ENCODE results near the gene ENO3. TPM values are rescaled to one million over a fixed set of nuclear protein-coding genes. Genes with fewer than 3 reads are reported as not detected.

ENO3 gene
- total RNA-seq, 6 experiments from 2014 or later, result 1.9 to 4.6 (median 3.2) TPM

DNA sequence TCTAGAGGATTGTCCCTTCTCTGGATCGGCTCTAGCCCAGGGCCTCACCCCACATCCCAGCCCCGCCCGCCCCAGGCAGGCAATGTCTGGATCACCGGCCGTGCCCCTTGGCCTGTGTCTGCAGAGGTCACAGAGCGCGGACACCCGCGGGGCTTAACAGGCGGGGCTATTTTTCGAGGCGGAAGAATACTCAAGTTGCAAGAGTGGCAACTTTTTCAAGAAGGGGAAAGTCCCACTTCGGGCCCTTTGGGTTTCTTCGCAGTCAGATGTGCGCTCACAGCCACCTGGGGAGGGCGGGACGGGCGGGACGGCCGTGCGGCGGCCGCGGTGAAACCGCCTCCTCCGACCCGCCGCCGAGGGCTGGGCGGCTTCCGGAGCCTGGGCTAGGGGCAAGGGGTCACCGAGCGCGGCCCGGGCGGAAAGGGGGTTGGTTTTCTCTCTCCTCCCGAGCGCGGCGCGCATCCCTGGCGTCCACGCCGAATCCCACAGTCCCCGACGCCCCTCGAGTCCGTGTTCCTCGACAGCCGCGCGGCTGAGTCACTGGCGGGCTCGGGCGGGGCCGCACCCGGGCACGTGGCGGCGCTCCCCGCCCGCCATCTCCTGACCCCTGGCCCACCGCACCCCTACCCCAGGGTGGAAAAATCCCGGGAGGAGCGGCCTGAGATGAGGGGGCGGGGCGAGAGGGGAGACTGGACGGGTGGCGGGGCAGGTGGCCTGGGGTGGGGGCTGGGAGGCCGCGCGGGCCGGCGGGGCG is 1.4 kb upstream of the ENO3 start:
- H3K27me3 Mint-ChIP-seq (ENCODE audit: insufficient read depth), result peaks cover 11% of the 10 kb centered on the region
- H3K27ac Mint-ChIP-seq, result peak overlapping the region; percentile 84
- peaks cover 32% of the 10 kb centered on the region for H3K36me3 Mint-ChIP-seq (ENCODE audit: low read depth)
- H3K9me3 Mint-ChIP-seq, result no peaks in the 10 kb centered on the region
- peak; percentile 54 for DNase-seq
- peak overlapping the region; percentile 81 for H3K4me3 Mint-ChIP-seq
- TF ChIP-seq, protein P1, sequence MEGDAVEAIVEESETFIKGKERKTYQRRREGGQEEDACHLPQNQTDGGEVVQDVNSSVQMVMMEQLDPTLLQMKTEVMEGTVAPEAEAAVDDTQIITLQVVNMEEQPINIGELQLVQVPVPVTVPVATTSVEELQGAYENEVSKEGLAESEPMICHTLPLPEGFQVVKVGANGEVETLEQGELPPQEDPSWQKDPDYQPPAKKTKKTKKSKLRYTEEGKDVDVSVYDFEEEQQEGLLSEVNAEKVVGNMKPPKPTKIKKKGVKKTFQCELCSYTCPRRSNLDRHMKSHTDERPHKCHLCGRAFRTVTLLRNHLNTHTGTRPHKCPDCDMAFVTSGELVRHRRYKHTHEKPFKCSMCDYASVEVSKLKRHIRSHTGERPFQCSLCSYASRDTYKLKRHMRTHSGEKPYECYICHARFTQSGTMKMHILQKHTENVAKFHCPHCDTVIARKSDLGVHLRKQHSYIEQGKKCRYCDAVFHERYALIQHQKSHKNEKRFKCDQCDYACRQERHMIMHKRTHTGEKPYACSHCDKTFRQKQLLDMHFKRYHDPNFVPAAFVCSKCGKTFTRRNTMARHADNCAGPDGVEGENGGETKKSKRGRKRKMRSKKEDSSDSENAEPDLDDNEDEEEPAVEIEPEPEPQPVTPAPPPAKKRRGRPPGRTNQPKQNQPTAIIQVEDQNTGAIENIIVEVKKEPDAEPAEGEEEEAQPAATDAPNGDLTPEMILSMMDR (IDR thresholded peaks at IDR 0.05), result no peak
- H3K4me1 Mint-ChIP-seq (ENCODE audit: low read depth), result peaks cover 63% of the 10 kb centered on the region

DNA sequence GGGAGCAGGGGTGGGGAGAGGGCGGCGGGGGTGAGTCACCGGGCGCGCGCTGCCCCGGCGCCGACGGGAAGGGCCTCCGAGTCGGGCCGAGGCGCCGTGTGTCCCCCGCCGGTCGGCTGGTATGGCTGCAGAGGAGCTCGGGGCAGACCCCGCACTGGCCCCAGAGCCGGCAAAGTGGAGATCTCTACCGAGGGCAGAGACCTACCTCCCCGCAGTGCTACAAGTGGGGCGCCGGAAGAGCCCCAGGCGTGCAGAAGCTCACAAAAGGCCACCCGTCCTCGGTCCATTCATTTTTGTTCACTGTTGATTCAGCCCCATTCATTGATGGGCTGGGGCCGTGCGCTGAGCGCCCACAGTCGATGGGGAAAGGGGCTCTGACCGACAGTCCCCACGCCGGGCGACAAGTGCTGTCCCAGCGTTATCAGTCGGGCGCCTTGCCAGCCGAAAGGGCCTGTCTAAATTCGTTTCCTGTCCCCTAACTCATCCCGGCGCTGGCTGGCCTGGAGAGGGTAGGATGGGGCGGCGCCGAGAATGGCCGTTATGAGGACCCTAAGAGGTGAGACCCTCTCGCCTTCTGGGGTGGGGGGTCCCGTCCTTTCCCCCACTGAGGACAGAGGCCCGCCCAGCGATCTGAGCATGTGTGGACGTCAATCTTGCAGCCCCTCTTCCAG is 709 bp upstream of the ENO3 start:
- H3K27ac Mint-ChIP-seq, result peak overlapping the region; percentile 90
- no peak for DNase-seq
- TF ChIP-seq, protein P1 (IDR thresholded peaks at IDR 0.05), result no peak
- peaks cover 12% of the 10 kb centered on the region for H3K27me3 Mint-ChIP-seq (ENCODE audit: insufficient read depth)
- no peaks in the 10 kb centered on the region for H3K9me3 Mint-ChIP-seq
- H3K4me1 Mint-ChIP-seq (ENCODE audit: low read depth), result peaks cover 56% of the 10 kb centered on the region
- peak overlapping the region; percentile 80 for H3K4me3 Mint-ChIP-seq
- peaks cover 25% of the 10 kb centered on the region for H3K36me3 Mint-ChIP-seq (ENCODE audit: low read depth)

DNA sequence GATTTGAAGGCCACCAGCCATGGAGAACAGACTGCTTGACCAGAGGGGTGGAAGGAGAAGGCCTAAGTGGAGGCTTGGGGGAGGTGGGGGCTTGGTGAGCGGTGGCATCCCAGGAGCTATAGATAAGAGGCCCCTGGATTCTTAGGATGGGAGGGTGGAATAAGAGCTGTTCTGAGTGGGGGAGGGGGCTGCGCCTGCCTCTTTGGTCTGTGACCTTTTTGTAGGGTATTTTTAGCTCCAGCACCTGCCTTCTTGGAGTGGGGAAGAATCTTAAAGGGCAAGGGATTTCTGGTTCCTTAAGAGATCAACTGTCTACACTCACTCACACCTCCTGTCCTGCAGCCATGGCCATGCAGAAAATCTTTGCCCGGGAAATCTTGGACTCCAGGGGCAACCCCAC is 567 bp downstream of the ENO3 start:
- peak overlapping the region; percentile 90 for H3K27ac Mint-ChIP-seq
- no peak for DNase-seq
- TF ChIP-seq, protein P1 (IDR thresholded peaks at IDR 0.05), result no peak
- H3K36me3 Mint-ChIP-seq (ENCODE audit: low read depth), result peaks cover 20% of the 10 kb centered on the region
- peak overlapping the region; percentile 80; the same call in 1 of the 2 replicates for H3K4me3 Mint-ChIP-seq
- H3K27me3 Mint-ChIP-seq (ENCODE audit: insufficient read depth), result peaks cover 7% of the 10 kb centered on the region
- H3K4me1 Mint-ChIP-seq (ENCODE audit: low read depth), result peaks cover 44% of the 10 kb centered on the region
- no peaks in the 10 kb centered on the region for H3K9me3 Mint-ChIP-seq

DNA sequence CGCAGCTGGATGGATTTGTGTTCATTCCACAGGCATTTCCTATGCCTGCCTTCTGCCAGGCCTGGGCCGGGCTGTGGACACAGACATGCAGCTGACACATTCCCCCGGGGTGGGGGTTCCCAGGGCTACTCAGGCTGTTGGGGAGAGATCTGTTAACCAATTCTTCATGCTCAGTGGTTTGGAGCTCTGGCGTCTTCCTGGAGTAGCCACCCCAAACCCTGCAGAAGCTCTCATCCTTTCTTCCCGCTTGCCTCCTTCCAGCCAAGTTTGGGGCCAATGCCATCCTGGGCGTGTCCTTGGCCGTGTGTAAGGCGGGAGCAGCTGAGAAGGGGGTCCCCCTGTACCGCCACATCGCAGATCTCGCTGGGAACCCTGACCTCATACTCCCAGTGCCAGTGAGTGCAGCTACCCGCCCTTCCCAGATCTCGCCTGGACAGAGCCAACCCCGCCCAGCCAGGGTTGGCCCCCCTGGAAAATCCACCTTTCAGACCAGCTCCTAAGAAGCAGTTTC is 2.6 kb downstream of the ENO3 start:
- Mint-ChIP-seq H3K4me1 (ENCODE audit: low read depth) (peaks cover 40% of the 10 kb centered on the region), H3K27me3 (ENCODE audit: insufficient read depth) (peaks cover 5% of the 10 kb centered on the region), H3K36me3 (ENCODE audit: low read depth) (peaks cover 12% of the 10 kb centered on the region; the same call in 1 of the 2 replicates), H3K9me3 (no peaks in the 10 kb centered on the region), H3K4me3 (peak overlapping the region; percentile 3), H3K27ac (peak overlapping the region; percentile 86)
- DNase-seq, result peak; percentile 76
- TF ChIP-seq, protein P1 (IDR thresholded peaks at IDR 0.05), result no peak

DNA sequence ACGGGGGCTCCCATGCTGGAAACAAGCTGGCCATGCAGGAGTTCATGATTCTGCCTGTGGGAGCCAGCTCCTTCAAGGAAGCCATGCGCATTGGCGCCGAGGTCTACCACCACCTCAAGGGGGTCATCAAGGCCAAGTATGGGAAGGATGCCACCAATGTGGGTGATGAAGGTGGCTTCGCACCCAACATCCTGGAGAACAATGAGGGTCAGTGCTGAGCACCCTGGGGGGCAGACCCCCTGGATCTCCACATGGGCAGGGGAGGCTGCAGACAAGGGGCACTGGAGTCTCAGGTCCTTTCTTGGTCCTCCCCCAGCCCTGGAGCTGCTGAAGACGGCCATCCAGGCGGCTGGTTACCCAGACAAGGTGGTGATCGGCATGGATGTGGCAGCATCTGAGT is 4.2 kb downstream of the ENO3 start:
- Mint-ChIP-seq H3K4me1 (ENCODE audit: low read depth) (peaks cover 37% of the 10 kb centered on the region), H3K27ac (no peak overlapping the region), H3K36me3 (ENCODE audit: low read depth) (peaks cover 23% of the 10 kb centered on the region; the same call in 1 of the 2 replicates), H3K9me3 (no peaks in the 10 kb centered on the region), H3K27me3 (ENCODE audit: insufficient read depth) (peaks cover 5% of the 10 kb centered on the region), H3K4me3 (no peak overlapping the region)
- no peak for DNase-seq
- TF ChIP-seq, protein P1 (IDR thresholded peaks at IDR 0.05), result no peak

Measured in HFFc6 (cell line).